Colon (tissue), 2 donors: Measurements from ENCODE around the gene SLC2A1.
"Not testable (repeated sequence)": the region's sequence is repeated elsewhere in the genome, so short reads cannot be mapped to it uniquely, and the experiment has no call there.

Experiments
- FAIRE-seq: peaks from 2 replicates; lab custom pipeline; 2012; peaks lifted over from hg19 to GRCh38; lab: Jason Lieb, UNC
- donor health status: control.
- donor health status: control.

The SLC2A1 gene

GRCh38 chr1:42929434-42930177 lies 29.1 kb downstream of the SLC2A1 start:
- FAIRE-seq = no peak

DNA sequence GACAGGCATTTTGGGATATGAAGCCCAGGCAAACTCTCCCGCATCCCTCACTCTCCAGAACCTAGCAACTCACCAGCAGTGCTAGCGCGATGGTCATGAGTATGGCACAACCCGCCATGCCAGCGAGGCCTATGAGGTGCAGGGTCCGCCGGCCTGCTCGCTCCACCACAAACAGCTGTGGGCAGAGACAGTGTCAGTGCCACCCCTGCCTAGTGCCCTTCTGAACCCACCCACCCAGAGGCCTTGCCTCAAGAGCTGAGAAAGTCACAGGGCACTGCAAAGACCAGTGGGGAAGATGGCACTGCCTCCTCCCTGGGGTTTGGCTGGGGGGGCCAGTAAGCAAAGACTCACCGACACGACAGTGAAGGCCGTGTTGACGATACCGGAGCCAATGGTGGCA lies 29.8 kb downstream of the SLC2A1 start:
- no peak for FAIRE-seq

- no peak for FAIRE-seq
Observed at GRCh38 chr1:42927920-42928505, 30.7 kb downstream of the SLC2A1 start.

GRCh38 chr1:42927274-42927841 lies 31.3 kb downstream of the SLC2A1 start:
- no peak for FAIRE-seq

- no peak for FAIRE-seq
Observed at GRCh38 chr1:42926879-42927242, 31.8 kb downstream of the SLC2A1 start.

DNA sequence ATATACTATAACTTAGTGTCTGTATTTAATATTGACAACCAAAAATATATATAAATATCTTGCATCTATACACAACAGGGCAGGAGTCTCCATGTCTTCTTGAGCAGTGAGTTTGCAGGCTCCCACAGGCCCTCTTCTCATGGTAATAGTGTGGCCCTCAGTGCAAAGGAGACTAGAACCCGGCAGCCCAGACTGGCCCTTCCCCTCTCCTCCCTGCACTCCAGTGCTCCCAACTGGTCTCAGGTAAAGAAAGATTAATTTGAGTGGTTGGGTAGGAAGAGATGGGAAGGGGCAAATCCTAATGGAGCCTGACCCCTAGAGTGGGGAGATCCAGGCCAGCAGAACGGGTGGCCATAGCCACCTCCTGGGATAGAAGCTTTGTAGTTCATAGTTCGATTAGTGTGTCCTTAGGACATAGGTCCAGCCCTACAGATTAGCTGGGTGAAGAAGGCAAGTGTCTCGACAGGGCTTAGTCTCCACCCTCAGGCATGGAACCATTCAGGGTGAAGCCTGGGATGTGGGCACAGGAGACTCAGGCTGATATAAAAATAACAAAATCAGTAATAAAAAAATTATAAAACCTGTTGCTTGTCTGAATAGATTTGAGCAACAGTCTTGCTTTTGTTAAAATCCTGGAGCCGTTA lies 32.3 kb downstream of the SLC2A1 start:
- FAIRE-seq = no peak

GRCh38 chr1:42924851-42925760 lies 33.6 kb downstream of the SLC2A1 start:
- FAIRE-seq = no peak

DNA sequence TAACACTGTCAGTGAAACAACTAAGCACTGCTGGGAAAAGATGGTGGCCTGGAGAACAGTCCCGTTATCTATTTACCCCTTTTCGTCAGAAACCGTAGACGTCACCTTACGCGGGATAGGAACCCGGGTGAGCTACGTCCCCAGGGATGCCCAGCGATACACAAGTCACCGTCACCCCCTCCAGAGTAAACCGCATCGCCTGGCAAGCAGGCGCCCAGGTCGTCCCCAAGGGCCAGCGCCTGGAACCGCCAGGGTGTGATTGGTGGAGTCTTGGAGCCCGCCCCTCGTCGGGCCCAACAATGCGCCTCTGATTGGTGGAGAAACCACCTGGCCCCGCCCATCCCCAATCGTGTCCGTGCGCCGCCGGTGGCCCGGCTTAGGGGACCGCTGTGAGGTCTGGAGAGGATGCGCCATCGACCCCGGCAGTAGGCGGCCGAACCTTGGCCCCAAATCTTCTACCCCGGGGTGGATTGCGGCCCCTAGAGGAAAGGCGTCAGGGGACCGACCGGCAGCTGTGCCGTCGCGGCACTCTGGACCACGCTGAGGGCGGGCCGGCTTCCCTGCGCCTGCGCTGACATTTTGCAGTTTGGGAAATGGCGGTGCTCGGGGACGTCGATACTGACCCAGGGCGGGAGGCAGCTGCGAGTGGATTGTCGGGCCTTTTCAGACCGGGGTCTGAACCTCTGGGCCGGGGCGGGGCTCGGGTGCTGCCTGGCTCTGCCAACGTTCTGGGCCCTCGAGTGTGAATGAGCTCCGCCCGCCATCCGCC lies 34.4 kb downstream of the SLC2A1 start:
- FAIRE-seq = no peak

GRCh38 chr1:42923367-42924081 lies 35.1 kb downstream of the SLC2A1 start:
- no peak for FAIRE-seq

- no peak for FAIRE-seq
Observed at GRCh38 chr1:42922687-42923366, 35.8 kb downstream of the SLC2A1 start.

GRCh38 chr1:42921769-42922168 lies 36.9 kb downstream of the SLC2A1 start:
- FAIRE-seq = no peak

DNA sequence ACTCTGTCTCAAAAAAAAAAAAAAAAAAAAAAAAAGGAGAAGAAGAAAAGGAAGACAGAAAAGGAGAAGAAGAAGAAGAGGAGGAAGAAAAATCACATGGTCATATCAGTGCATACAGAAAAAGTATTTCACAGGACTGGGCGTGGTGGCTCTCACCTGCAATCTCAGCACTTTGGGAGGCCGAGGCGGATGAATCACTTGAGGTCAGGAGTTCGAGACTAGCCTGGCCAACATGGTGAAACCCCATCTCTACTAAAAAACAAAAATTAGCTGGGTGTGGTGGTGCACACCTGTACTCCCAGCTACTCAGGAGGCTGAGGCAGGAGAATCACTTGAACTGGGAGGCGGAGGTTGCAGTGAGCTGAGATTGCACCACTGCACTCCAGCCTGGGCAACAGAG lies 39.0 kb downstream of the SLC2A1 start:
- FAIRE-seq = not testable (repeated sequence)

DNA sequence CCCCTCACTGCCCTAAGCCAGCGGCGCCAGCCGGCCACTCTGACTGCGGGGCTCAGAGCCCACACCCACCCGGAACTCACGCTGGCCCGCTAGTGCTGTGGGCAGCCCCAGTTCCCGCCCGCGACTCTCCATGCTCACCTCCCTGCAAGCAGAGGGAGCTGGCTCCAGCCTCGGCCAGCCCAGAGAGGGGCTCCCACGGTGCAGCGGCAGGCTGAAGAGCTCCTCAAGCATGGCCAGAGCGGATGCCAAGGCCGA lies 41.5 kb downstream of the SLC2A1 start:
- FAIRE-seq = no peak

GRCh38 chr1:42915456-42915855 lies 43.2 kb downstream of the SLC2A1 start:
- FAIRE-seq = no peak

DNA sequence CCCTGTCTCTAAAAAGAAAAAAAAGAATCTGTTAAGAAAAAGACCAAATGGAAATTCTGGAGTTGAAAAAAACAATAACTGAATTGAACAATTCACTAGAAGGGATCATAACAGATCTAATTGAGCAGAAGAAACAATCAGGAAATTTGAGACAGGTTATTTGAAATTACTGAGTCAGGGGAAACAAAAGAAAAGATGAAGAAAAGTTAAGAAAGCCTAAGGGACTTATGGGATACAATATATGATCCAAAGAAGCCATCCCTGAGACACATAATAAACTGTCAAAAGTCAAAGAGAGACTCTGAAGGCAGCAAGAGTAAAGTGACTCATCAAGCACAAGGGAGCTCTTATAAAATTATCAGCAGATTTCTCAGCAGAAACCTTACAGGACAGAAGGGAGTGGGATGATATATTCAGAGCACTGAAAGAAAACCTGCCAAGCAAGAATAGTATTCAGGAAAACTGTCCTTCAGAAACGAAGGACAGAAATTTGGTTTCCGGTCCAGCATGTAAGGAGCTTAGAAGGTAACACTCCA lies 44.5 kb downstream of the SLC2A1 start:
- no peak for FAIRE-seq

DNA sequence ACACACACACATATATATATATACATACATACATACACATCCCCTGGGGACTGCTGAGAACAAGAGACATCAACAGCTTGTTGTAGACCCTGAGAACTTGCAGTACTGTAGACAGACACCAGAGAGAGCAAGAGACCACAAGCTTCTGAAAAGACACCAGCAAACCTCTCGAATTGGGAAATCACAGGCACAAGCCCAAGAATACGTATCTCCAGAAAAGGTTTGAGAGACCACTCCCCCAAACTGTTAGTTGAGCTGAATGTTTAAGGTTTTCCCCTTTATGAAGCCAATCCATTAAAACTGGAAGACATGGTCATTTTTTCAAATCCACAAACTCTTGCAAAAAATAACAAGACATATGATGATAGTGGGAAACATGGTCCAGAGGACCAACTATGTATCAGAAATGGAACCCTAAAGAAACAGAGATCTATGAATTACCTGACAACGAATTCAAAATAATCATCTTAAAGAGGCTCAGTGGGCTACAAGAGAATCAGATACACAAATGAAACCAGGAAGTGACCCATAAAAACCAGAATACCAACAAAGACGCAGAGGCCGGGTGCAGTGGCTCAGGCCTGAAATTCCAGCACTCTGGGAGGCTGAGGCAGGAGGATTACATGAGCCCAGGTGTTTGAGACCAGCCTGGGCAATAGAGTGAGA lies 45.1 kb downstream of the SLC2A1 start:
- no peak for FAIRE-seq

- FAIRE-seq = no peak
Observed at GRCh38 chr1:42910985-42911384, 47.7 kb downstream of the SLC2A1 start.

DNA sequence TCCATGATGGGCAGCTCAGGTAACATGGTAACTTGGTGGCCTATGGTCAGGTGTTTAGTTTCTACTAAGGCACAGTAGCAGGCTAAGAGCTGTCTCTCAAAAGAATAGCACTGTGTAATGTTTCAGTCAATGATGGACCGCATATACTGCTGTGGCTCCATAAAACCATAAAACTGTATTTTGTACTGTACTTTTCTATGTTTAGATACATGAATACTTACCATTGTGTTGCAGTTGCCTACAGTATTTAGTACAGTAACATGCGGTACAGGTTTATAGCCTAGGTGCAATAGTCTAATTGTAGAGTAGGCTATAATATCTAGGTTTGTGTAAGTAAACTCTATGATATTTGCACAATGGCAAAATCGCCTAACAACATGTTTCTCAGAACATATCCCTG lies 50.6 kb downstream of the SLC2A1 start:
- no peak for FAIRE-seq

DNA sequence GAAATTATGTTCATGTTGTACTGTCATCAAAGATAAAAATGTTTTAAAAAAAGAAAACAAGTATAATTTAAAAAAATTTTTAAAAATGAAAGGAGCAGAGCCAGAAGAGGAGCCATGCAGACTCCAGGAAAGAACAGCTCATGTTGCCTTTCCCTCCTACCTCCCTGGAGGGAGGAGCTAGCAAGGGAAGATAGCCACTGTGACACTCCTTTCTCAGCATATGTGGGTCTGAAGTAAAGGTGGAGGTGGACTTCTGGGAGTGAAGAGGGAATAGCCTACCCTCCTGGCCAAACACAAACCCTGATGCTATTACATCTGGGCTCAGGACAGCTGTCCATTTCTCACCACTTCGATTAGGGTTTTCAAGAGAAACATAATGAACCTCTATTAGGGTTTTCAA lies 54.2 kb downstream of the SLC2A1 start:
- no peak for FAIRE-seq

DNA sequence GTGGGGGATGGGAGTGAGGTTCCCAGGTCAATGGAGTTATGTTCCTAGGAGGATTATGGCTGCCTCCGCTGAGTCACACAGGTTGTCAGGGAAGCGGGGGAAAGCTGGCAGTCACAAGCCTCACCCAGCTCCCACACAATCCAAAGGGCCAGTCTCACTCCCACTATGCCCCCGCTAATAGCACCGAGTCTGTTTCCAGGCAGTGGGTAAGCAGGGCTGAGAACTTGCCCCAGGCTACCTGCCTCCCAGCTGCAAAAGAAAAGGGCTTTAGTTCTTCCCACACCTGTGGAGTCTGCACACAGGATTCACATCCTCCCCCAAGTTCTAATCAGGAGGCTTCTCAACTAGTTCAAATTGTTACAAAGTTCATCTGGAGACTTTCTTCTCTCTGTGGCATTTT lies 58.7 kb downstream of the SLC2A1 start:
- FAIRE-seq = not testable (repeated sequence)
